Progenitor cell of endocrine pancreas (in vitro differentiated cells): Measurements from ENCODE around the gene TFAM. TPM values are rescaled to one million over a fixed set of nuclear protein-coding genes. Genes with fewer than 3 reads are reported as not detected.

Source experiments
- DNase-seq: peaks from one replicate; pipeline ENCODE4 v3.0.0; 2021; ENCODE audit warnings: low spot score; ENCODE audit not compliant: unreplicated experiment
- H3K27ac Mint-ChIP-seq: 2 replicates; pipeline ENCODE4 v1.8.0; 2021; ENCODE audit warnings: mild to moderate bottlenecking, moderate library complexity, mixed read lengths
- H3K27me3 Mint-ChIP-seq: 2 replicates; pipeline ENCODE4 v1.8.0; 2021; ENCODE audit warnings: mixed read lengths
- H3K36me3 Mint-ChIP-seq: 2 replicates; pipeline ENCODE4 v1.8.0; 2022; ENCODE audit warnings: mixed read lengths; ENCODE audit not compliant: insufficient read depth
- H3K4me1 Mint-ChIP-seq: 2 replicates; pipeline ENCODE4 v1.8.0; 2021; ENCODE audit warnings: low read depth, mixed read lengths
- H3K4me3 Mint-ChIP-seq: 2 replicates; pipeline ENCODE4 v1.8.0; 2021; ENCODE audit warnings: low read depth, mild to moderate bottlenecking, moderate library complexity, mixed read lengths
- H3K9me3 Mint-ChIP-seq: 2 replicates; pipeline ENCODE4 v1.8.0; 2021; ENCODE audit warnings: low read depth, mixed read lengths
- CTCF ChIP-seq: fragments of 200-600 bp; sonication (generic); IDR thresholded peaks from one replicate; pipeline ENCODE4 v1.5.0; 2021; ENCODE audit warnings: antibody characterized with exemption, mild to moderate bottlenecking; ENCODE audit not compliant: unreplicated experiment
- total RNA-seq: library from RNA; stranded (reverse); gene quantifications from 2 replicates; pipeline ENCODE4 v1.2.1, GENCODE V29; 2021

Gene TFAM
- total RNA-seq, 1 donor from 2014 or later = 53.5 TPM

DNA sequence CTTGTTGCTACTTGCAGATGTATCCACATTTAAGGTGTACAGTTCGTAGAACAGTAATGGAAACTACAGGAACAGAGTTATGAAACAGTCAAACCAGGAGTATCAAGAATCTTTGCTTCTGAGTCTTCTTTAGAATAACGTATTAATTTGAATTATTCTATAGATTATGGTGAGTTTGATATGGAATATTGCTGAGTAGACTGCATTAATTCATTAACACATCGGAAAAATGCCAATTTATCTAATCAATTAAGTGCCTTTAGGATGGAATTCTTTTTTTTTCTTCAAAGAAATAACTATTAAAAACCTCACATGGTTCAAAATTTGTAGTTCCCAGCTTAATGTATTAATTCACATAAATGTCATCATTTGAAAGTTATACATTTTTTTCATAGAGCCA is 3.8 kb downstream of the TFAM start:
- H3K27me3 Mint-ChIP-seq = no peaks in the 10 kb centered on the region

GRCh38 chr10:58393317-58393716 is 8.1 kb downstream of the TFAM start:
- H3K9me3 Mint-ChIP-seq = no peaks in the 10 kb centered on the region
- no peak for TF ChIP-seq CTCF
- H3K4me1 Mint-ChIP-seq = no peaks in the 10 kb centered on the region
- H3K4me3 Mint-ChIP-seq = no peak overlapping the region
- H3K27ac Mint-ChIP-seq = no peak overlapping the region
- no peaks in the 10 kb centered on the region for H3K27me3 Mint-ChIP-seq
- H3K36me3 Mint-ChIP-seq = peaks cover 32% of the 10 kb centered on the region
- no peak for DNase-seq

More for the DNA sequence above, 3.8 kb downstream of the TFAM start:
- H3K9me3 Mint-ChIP-seq = no peaks in the 10 kb centered on the region
- no peak overlapping the region for H3K4me3 Mint-ChIP-seq
- no peak for DNase-seq
- H3K4me1 Mint-ChIP-seq = peaks cover 17% of the 10 kb centered on the region
- peaks cover 24% of the 10 kb centered on the region for H3K36me3 Mint-ChIP-seq
- H3K27ac Mint-ChIP-seq = no peak overlapping the region
- TF ChIP-seq CTCF = no peak

- H3K27me3 Mint-ChIP-seq = no peaks in the 10 kb centered on the region
- H3K36me3 Mint-ChIP-seq = peaks cover 27% of the 10 kb centered on the region
- H3K27ac Mint-ChIP-seq = no peak overlapping the region
- H3K4me3 Mint-ChIP-seq = no peak overlapping the region
- no peaks in the 10 kb centered on the region for H3K9me3 Mint-ChIP-seq
- TF ChIP-seq CTCF = no peak
- no peak for DNase-seq
- H3K4me1 Mint-ChIP-seq = no peaks in the 10 kb centered on the region
Observed at GRCh38 chr10:58394471-58394870, 9.3 kb downstream of the TFAM start.

- no peak for DNase-seq
- Mint-ChIP-seq H3K9me3 (no peaks in the 10 kb centered on the region), H3K36me3 (peaks cover 23% of the 10 kb centered on the region), H3K27me3 (no peaks in the 10 kb centered on the region), H3K4me3 (no peak overlapping the region), H3K27ac (no peak overlapping the region), H3K4me1 (no peaks in the 10 kb centered on the region)
- TF ChIP-seq CTCF = no peak
Observed at GRCh38 chr10:58396057-58396456, 10.8 kb downstream of the TFAM start.

- H3K9me3 Mint-ChIP-seq = no peaks in the 10 kb centered on the region
- DNase-seq = no peak
- no peak overlapping the region for H3K4me3 Mint-ChIP-seq
- peaks cover 16% of the 10 kb centered on the region for H3K36me3 Mint-ChIP-seq
- no peaks in the 10 kb centered on the region for H3K4me1 Mint-ChIP-seq
- H3K27me3 Mint-ChIP-seq = no peaks in the 10 kb centered on the region
- no peak overlapping the region for H3K27ac Mint-ChIP-seq
- TF ChIP-seq CTCF = no peak
Observed at GRCh38 chr10:58397830-58398229, 12.6 kb downstream of the TFAM start.
